Fibroblast of skin of abdomen (primary cell): ENCODE results near the gene SYT8.
"Not testable (repeated sequence)": the region's sequence is repeated elsewhere in the genome, so short reads cannot be mapped to it uniquely, and the experiment has no call there.

Source experiments
- DNase-seq: peaks from one replicate; pipeline ENCODE4 v3.0.0-alpha.2; 2013

The SYT8 gene

GRCh38 chr11:1861435-1862411, 26.9 kb downstream of the SYT8 start:
- DNase-seq: no peak

- DNase-seq: no peak
These were observed 28.0 kb downstream of the SYT8 start for GRCh38 chr11:1862588-1863351.

- peak; percentile 88 for DNase-seq
These were observed 28.8 kb downstream of the SYT8 start for GRCh38 chr11:1863352-1864216.

GRCh38 chr11:1864231-1864630, 29.4 kb downstream of the SYT8 start:
- DNase-seq: no peak

- DNase-seq: no peak
These were observed 30.3 kb downstream of the SYT8 start for GRCh38 chr11:1864831-1865665.

- DNase-seq: no peak
These were observed 31.4 kb downstream of the SYT8 start for GRCh38 chr11:1866226-1866625.

- DNase-seq: no peak
These were observed 32.0 kb downstream of the SYT8 start for GRCh38 chr11:1866776-1867175.

GRCh38 chr11:1867381-1867780, 32.6 kb downstream of the SYT8 start:
- no peak for DNase-seq

- DNase-seq: no peak
These were observed 33.4 kb downstream of the SYT8 start for GRCh38 chr11:1868056-1868635.

GRCh38 chr11:1868636-1869291, 34.0 kb downstream of the SYT8 start:
- no peak for DNase-seq

GRCh38 chr11:1869427-1870325, 34.9 kb downstream of the SYT8 start:
- DNase-seq: no peak

GRCh38 chr11:1870326-1870696, 35.5 kb downstream of the SYT8 start:
- DNase-seq: no peak

GRCh38 chr11:1870721-1871466, 36.1 kb downstream of the SYT8 start:
- DNase-seq: no peak

- DNase-seq: no peak
These were observed 36.7 kb downstream of the SYT8 start for GRCh38 chr11:1871531-1871930.

- DNase-seq: no peak
These were observed 37.6 kb downstream of the SYT8 start for GRCh38 chr11:1872267-1872985.

GRCh38 chr11:1873048-1873812, 38.4 kb downstream of the SYT8 start:
- no peak for DNase-seq

- not testable (repeated sequence) for DNase-seq
These were observed 39.0 kb downstream of the SYT8 start for GRCh38 chr11:1873813-1874150.
